DLD1 (cell line): ENCODE measurements around the gene SPON1.

Experiments
- in situ Hi-C: cut with HindIII; loops from 2 replicates; pipeline ENCODE4 v1.10.0; 2017; ENCODE audit warnings: low sequenced_read_pairs

The SPON1 gene

DNA sequence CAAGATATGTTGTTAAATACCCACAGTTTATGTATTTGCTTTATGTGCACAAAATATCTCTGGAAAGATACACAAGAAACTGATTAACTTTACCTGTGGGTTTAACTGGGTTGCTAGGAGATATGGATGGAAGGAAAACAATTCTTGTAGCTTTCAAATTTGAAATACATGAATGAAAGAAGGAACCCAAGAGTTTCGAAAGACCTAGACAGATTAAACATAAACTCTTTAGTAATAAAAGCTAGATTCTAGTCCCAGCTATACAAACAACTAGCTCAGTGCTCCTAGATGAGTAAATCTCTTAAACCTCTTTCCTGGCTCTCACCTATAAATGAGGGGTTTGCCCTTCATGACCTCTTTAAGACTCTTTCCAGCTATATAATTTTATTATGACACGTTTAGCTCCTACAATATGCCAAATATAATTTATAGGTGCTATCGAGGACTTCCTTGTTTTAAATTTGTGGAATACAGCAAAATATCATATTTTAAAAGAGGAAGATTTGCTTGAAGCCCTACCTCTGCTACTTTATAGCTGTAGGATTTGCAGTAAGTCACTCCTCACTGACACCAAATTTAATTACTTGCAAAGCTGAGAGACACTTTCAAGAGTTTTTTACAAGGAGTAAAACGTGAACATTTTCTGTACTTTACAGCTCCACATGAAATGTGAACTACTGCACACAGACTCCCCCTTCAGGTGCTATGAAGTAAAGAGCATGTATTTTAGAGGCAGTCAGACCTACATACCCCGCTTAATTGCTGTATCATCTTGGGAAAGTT lies 345.8 kb downstream of the SPON1 start:
- in situ Hi-C loops, result no loop called here

DNA sequence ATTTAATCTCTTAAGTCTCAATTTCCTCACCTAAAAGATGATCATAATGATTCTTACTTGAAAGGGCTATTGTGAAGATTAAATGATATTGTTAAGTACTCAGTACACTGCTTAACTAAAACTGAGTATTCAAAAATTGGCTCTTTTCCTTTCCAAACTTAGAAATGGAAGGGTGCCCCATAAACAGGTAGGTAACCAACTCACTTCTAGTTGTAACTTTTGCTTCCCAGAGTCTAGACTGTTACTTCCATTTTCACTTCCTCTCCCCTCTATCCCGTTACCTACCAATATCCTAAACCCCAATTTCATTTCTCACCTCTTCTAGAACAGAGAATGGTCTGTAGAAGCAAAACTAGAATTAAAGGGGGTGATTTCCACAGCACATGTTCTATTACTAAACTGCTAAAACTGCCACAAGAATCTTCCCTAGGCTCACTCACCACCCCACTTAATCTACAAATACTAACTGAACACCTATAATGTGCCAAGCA lies 346.4 kb downstream of the SPON1 start:
- in situ Hi-C loops, result no loop called here

DNA sequence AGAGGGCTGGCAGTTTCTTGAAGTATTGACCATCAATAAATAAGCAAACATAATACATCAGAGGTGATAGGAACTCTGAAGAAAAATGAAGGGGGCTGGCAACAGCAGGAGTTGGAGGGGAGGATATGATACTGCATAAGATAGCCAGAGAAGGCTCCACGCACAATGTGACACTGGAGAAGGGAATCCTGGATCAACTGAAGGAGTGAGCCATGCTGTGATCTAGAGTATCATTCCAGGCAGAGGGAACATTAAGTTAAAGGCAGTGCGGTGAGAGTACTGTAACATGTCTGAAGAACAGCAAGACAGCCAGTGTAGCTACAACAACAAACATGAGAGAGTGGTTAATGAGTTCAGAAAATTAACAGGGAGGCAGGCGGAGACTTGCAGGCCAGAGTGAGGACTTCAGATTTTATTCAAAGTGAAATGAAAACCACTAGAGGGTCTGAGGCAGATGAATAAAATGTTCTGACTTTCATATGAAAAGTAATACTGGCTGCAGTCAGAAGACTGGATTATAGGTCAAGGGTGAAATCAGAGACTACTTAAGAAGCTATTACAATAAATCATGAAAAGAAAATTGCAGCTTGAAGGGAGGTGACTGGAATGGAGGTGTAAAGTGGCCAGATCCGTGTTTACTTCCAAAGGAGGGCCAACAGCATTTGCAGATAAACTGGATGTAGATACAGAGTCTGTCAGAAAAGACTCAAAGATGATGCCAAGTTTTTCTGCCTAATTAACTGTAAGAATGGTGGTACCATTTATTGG lies 347.1 kb downstream of the SPON1 start:
- in situ Hi-C loops, result no loop called here

DNA sequence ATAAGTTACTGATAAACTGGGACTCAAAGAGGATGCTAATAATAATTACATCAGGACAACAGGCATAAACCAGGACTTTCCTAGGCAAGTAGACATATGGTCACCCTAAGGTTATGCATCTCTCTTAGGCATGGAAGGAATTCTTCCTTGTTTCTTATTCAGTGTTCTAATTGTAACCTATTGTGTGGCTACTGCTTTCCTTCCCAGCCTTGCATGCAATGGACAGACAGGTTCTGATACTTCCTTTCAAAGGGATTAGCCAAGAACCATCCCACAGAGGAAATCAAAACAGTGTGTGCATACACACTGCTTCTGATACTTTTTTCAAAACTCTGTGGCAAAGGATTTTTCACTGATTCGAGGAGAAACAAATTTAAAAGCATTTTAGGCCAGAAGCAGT lies 348.2 kb downstream of the SPON1 start:
- in situ Hi-C loops, result no loop called here

DNA sequence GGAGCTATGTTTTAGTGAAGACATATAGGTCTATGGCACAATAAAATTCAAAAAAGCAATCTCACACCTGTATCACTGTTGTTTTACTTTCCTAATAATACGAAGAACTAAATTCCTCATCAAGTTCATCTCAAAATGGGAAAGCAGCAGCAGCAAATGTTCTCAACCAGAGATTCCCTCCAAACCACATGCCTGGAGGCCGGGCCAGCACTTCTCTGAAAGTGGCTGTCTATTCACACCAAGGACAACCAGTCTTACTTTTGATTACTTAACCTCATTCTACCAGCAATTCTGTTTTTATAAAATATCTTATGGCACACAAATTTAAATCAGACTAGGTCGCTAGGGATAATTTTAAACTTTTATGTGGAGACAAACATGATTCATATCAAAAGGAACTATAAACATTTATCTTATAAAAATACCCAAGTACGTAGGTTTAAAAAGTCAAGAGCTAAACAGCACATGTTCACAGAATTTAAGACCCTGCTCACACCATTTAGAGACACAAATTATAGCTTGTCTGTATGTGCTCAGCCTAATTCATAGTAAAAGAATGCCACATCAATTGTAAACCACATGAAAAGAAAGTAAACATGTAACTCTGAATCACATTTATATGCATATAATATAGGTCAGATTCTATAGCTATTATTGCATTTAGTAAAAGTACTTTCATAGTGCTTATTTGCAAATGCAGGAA lies 350.4 kb downstream of the SPON1 start:
- in situ Hi-C loops, result no loop called here

DNA sequence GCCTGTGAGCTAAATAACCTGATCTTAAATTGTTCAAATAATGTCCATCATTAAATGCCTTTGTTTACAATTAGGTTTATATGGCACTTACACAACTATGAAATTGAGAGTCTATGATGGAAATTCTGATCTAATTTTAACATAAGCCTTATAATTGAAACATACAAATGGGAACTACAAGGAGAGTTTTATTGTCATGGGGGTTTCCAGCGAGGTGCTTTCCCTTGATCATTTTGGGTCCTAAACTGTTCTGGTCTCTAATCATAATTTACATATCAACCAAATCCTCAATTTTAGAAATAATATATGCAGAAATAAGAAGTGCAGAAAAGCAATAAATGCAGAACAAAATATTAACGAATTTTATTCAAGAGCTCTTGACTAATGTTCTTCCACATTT lies 351.6 kb downstream of the SPON1 start:
- in situ Hi-C loops, result no loop called here

DNA sequence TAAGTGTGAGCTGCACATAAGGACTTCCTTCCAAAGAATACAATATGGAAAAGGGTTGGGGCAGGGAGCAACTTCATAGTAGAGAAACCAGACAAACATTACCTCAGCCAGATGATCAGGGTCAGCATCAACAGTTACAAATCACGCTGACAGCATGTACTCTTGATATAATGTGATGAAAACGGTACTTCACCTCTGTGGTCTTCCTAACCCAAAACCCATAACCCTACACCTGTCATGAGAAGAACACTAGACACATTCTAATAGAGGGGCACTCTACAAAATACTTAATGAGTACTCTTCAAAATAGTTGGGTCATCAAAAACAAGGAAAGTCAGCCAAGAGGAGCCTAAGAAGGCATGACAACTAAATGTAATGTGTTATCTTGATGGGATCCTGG lies 352.6 kb downstream of the SPON1 start:
- in situ Hi-C loops, result no loop called here
